ENCODE measurements around the gene HNF4A.
"Not testable (repeated sequence)": the region's sequence is repeated elsewhere in the genome, so short reads cannot be mapped to it uniquely, and the experiment has no call there.

The HNF4A gene

DNA sequence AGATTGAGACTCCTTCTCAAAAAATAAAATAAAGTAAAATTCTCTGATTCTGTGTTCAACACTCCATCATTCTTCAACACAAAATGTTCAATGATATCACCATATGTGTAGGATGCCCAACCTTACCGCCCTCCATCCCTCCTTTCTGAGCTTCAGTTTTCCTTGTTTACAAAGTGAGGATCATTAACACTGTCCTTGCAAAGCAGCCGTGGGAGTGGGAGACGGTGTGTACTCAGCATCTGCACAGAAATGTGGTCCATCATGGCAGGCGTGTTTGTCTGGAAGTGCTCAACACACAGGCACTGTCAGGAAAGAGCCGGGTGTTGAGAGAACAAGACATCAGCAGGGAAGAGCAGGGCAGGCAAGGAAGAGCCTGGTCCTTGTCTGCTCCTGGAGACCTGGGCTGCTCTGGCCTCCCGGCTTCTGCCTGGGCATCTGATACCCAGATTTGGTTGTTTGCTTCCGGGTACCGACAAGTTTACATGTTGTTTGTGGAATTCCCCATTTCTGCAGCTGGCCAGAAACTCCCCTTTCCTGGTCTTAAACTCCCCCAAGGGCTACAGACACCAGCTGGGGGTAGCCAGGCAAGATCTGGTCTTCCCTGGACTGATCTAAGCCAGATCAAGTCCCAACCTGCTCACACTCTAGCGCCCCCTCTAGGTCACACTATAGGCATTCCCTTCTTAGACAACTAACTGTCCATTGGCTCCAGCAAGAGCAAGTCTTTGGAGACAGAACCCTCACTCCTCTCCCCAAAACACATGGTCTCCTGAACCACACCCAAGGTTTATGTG is 93.5 kb downstream of the HNF4A start:
- no peak for DNase-seq

DNA sequence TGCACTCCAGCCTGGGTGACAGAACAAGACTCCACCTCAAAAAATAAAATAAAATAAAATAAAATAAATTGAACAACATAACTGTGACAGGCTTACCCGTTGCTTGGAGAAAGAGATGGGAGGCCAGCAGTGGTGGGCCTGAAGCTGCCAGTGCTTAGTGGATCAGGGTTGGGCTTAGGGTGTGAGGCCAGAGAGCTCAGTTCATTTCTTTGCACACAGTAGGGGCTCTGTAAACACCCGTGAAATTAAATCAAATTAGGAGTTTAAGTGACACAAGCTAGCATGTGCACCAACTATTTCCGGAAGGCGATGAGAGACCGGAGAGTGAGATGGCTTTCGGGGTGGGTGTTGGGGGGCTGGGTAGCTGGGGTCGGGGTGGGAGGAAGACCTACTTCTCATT is 94.4 kb downstream of the HNF4A start:
- no peak for DNase-seq

DNA sequence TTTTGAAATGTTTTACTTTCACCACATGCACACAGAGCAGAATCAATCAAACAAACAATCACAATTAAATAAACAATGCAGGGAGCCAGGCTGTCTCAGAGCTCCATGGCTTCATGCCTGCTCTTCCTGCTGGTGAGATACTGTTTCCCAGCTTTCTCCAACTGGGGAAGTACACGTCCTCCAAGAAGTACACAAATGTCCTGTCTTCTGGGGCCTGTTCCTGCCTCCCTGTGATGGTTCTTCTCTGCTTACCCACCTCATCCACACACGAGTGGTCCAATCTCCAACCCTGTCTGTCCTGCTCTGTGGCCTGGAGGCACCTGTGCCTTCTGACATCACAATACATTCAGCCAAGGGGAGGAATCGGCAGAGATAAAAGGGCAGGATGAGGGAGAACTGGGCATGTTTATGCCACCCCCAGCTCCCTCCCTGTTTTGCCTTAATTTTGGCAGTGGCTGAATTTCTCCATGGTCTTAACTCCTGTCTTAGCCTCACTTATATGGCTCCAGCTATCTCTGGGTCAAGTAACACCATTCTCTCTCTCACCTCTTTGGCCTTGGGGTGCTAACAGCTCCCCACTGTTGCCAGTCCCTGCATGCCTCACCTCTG is 94.9 kb downstream of the HNF4A start:
- no peak for DNase-seq

DNA sequence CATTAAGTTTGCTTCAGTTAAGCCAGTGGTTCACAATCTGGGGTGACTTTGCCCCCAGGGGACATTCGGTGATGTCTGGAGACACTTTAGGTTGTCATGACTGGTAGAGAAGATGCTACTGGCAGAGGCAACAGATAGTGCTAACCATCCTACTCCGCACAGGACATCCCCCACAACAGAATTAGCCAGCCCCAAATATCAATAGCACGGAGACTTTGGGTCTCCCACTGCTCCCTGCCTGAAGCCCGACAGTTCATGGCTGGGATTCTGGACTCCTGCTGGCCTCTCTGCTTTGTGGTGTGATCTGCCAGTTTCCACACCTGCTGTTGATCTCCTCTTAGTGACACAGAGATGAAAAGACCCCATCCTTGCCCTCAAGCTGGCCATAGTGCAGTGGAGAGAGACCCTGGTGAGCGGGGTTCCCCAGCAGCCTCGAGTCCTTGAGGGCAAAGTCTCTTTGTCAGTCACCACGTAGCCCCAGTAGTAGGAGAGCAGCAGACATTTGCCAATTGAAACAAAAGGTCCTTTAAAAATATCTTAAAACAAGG is 95.5 kb downstream of the HNF4A start:
- DNase-seq, result no peak

DNA sequence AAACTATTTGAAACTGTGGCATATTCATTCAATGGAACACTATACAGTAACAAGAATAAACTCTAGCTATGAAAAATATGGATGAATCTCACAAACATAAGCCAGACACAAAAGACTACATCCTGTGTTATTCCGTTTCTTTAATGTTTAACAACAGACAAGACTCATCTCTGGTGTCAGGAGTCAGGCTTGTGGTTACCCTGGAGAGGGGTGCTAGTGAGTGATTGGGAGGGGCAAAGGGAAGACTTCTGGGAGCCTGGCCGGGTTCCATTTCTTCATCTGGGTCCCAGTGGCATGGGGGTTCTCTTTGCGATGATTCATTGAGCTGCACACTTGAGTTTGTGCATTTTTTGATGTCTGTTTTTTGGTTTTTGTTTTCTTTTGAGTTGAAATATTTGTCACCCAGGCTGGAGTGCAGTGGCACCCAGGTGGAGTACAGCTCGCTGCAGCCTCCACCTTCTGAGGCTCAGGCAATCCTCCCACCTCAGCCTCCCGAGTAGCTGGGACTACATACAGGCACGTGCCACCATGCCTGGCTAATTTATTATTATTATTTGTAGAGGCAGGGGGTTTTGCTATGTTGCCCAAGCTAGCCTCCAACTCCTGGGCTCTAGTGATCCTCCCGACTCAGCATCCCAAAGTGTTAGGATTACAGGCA is 98.9 kb downstream of the HNF4A start:
- DNase-seq, result no peak

DNA sequence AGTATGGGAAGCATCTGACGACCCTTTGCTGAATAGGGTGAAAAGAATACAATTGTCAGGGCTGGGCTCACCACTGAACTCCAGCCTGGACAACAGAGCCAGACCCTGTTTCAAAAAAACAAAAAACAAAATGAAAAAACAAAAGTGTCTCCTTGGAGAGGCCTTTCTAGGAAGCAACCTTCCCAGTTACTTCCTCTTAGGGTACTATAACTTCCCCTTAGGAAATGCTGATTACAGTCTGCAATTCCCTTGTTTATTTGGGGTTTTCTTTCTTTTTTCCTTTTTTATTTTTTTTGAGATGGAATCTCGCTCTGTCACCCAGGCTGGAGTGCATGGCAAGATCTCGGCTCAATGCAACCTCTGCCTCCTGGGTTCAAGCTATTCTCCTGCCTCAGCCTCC is 99.6 kb downstream of the HNF4A start:
- no peak for DNase-seq

DNA sequence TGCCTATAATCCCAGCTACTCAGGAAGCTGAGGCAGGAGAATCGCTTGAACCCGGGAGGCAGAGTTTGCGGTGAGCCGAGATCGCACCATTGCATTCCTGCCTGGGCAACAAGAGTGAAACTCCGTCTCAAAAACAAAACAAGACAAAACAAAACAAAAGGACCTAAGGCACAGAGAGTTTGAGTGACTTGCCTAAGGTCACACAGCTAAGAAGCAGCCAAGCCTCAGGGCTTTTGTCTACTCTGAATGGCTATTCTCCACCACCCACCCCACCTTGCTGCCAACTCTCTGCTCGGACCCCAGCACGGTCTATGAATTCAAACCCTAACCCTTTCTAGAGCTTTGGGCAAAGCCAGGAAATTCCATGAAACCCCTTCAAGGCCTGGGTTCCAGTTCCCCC is 101.1 kb downstream of the HNF4A start:
- DNase-seq, result no peak

DNA sequence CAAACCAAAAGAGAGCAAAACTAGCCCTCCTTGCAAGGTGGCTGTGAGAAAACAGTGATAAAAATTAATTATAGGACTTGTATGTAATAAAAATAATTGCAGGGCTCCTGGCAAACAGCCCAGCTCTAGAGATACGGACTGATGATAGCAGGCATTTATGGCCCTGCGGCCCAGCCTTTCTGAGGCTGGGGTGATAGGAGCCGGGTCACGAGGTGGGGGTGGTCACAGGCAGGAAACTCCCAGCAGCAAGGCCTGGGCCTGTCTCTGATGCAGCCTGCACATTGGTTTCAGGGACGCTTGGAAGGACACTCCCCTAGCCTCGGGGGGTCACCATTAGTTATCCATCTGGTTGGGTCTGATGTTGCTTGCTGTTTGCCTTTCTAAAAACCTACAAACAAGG is 101.5 kb downstream of the HNF4A start:
- no peak for DNase-seq

DNA sequence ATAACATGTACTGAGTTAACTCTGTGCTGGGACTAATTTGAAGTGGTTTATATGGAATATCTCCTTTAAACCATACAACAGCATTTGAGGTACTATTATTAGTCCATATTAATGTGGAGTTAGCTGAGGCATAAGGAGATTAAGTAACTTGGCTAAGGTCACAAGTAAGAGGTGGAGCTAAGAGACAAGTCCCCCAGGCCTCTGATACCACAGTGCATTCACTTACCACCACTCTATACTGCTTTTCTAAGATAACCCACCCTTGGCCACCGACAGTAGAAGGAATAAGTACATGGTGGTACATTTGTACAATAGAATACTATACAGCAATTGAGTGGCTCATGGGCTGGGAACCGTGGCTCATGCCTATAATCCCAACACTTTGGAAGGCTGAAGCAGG is 103.8 kb downstream of the HNF4A start:
- no peak for DNase-seq

DNA sequence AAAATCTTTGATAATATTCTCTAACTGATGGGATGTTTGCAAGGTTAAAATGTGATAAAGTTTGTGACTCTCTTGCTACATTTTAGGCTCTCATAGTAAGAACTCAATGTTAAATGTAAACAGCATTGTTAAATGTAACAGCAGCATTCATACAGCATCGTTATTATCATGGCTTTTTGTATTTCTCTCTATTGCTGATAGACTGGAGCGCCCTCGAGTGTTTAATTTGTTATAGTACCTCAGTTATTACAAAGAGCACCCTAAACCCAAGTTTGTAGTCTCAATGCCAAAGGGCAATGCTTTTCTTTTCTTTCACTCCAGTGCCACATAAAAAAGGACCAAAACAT is 105.3 kb downstream of the HNF4A start:
- no peak for DNase-seq

DNA sequence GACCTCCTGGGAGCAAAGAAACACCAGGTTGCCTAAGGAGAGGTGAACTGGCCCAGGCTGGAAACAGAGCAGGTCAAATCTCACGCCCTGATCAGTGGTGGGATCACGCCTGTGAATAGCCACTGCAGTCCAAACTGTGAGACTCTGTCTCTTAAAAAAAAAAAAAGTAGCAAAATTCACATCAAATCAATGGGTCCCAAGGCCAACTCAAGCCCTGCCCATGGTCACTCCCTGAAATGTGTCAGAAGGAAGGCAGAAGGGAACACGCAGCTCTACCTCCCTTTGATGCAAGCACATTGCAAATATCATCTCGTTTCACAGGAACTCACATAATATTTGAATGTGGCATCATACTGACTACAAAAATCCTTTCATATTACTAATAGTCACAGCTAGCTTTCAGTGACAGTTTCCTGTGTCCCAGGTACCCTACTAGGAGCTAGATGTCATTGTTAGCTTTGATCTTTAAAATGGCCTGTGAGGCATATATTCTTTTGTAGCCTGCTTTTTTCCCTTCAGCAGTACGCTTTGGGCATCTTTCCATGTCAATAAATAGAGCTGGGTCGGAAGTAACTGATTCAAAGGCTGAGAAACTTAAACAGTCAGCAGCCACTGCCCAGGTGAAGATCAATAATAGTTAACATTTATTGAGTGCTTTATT is 105.8 kb downstream of the HNF4A start:
- no peak for DNase-seq

DNA sequence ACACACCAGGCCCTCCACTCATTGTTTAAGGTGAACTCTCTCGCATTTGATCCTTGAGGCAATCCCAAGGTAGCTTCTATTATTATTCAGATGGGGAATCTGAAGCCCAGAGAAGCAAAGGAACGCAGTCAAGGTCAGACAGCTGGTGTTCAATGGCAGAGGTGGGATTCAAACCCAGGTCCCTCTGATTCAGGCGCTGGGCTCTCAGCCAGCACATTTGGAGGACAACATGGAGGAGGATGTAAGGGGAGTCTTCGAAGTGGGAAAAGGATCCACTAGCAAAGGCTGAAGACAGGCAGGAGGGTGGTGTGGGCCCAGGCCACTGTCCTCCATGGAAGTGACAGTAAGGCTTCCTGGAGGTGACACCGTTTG is 106.3 kb downstream of the HNF4A start:
- DNase-seq, result no peak

DNA sequence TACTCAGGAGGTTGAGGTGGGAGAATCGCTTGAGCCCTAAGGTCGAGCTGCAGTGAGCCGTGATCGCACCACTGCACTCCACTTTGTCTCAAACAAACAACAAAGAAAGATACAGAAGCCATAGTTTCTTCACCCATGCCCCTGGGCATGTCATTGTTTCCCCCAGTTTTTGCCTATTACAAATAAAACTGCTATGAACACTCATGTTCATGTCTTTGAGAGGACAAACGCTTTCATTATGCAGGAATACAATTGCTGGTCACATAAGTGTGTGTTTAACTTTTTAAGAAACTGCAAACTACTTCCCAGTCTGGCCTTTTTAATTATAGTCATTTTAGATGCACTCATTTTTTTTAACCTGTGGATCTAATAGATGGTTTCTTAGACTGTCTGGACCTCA is 108.0 kb downstream of the HNF4A start:
- no peak for DNase-seq

DNA sequence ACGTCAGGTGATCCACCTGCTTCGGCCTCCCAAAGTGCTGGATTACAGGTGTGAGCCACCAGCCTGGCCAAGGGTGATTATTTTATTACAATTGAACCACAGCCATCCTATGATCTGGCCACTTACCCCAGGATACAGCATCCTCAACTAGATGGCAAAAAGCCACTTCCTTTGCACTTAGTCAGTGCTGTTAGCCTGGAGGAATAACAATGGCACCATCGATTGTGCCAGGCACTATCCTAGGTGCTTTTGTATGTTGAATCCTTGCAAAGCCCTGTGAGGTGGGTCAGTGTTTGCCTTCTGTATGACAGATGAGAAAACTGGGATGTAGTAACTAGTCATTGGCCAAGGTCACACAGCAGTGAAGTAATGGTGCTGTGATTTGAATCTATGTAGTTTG is 109.0 kb downstream of the HNF4A start:
- DNase-seq, result no peak

DNA sequence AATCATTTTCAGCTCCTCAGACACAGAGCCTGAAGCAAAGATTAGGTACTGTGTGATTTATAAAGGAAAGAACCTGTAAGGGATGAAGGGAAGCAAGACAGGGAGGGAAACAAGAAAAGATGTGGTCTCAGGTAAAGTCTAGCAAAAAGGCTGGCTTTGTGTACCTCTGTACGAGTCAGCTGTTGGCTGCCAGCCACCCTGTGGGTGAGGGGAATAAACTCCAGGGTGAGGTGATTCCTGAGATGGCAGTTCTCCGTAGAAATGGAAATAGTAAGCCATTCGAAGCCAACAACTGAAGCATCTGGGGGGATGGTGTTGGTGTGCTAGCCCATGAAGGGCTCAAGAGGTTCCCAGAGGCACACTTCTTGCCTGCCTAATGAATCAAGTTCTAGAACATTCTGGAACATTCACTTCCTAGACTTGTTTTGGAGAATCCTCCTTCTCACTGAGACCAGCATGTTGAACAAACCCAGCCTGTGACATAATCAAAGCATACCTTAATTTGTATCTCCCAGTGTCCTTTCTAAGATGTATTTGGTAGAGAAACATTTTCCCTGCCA is 109.6 kb downstream of the HNF4A start:
- DNase-seq, result no peak

DNA sequence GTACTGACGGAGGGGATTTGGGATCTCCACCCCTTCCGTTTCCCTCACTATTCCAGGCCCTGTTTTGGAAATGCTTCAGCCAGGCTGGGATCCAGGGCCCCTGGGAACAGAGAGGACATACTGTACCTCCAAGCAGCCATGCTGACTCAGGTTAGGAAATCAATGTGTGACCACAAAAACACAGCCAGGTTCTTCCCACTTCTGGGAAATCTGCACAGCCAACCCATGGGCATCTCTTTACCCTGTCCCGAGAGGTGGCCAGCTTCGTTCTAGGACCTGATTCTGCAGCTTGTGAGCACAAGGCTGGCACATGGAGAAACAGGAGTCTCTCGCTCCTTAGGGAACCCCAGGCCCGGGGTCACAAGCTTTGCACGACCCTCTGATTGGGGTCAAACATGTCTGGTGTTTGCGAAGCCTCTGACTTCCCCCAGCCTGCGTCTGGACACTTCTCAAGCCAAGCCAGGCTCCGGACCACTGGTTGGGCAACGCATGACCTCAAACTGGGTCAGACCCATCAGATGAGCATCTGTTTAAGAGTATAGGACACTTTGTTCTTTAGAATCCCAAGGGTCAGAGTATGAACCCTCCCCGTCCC is 111.9 kb downstream of the HNF4A start:
- DNase-seq, result no peak

DNA sequence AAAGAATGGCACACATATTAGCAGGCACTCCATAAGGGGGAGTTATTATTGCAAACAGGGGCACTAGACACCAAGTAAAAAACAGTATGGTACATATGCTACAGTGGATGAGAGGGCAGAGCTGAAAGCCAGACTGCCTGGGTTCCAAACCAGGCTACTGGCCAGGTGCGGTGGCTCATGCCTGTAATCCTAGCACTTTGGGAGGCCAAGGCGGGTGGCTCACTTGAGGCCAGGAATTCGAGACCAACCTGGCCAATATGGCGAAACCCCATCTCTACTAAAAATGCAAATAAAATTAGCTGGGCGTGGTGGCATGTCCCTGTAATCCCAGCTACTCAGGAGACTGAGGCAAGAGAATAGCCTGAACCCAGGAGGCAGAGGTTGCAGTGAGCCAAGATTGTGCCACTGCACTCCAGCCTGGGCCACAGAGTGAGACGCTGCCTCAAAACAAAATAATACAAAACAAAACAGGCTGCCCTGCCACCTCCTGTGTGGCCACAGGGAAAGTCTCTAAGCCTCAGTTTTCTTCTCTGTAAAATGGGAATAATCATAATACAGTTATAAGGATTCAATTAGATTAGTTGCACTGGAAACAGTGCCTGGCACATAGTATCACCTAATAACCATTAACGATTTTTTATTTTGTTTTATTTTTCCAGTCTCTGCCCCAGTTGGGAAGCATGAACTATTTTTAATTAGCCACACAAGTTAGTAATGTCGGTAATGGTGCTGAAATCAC is 112.7 kb downstream of the HNF4A start:
- no peak for DNase-seq

DNA sequence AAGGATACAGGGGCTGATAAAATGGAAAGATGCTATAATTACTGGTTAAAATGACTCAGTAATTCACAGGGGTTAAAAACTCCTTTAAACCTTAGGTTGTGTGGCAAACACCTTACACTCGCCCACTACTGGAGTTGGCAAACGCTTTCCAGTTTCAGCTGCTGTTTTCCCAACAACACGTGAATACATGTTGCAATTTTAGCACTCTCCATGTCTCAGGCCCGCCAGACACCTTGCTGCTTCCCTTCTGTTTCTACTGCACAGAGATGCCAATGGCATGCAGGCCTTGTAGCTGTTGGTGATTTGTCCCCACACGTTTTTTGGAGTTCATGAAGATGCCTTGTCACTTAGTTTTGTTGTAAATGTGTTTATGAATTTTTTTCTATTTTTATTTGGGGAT is 114.8 kb downstream of the HNF4A start:
- no peak for DNase-seq

DNA sequence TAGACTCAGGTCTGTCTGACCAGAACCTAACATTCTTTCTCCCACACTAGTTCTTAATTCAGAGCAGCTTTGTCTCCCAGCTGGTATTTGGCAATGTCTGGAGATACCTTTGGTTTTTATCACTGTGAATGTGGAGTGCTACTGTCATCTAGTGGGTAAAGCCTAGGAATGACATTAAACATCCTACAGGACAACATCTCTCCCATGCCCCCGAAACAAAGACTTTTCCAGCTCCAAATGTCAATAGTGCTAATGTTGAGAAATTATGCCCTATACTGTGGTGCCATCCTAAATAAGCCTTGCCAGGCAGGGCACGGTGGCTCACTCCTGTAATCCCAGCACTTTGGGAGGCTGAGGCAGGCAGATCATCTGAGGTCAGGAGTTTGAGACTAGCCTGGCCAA is 116.0 kb downstream of the HNF4A start:
- no peak for DNase-seq

DNA sequence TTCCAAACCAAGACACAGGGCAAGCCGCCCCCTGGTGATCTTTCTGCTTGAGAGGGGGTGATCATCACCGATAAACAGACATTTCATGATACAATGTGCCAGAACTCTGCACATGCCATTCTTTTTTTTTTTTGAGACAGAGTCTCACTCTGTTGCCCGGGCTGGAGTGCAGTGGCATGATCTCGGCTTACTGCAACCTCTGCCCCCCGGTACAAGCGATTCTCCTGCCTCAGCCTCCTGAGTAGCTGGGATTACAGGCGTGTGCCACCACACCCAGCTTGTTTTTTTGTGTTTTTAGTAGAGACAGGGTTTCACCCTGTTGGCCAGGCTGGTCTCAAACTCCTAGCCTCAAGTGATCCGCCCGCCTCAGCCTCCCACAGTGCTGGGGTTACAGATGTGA is 116.8 kb downstream of the HNF4A start:
- not testable (repeated sequence) for DNase-seq

DNA sequence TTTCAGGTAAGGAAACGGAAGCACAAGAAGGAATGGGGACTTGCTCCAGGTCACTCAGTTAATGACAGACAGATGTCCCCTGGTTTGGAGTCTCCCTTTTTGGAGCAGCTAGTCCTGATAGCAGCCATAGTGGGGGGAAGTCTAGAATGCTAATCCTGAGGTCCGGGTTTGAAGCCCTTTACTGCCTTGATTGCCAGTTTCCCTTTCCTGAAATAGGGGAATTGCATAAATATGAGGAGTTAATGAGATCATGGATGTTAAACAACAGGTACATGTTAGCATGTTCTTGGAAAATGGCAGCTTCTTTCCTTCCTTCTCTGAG is 119.8 kb downstream of the HNF4A start:
- DNase-seq, result no peak

All from stimulated activated CD4-positive, alpha-beta T cell treated with anti-CD3 and anti-CD28 coated beads, Interleukin-12 subunit alpha, Interleukin-12 subunit beta, amount 100 ng/mL, for 4 hours (primary cell).